C4-2B (cell line): Measurements from ENCODE around the gene NDE1.
"Not testable (repeated sequence)": the region's sequence is repeated elsewhere in the genome, so short reads cannot be mapped to it uniquely, and the experiment has no call there.

Experiments
- CTCF ChIP-seq: fragments of 450-650 bp; conservative IDR thresholded peaks from 2 replicates; pipeline ENCODE4 v1.5.1; 2017; ENCODE audit warnings: mild to moderate bottlenecking
- ZFX ChIP-seq: fragments of 450-650 bp; IDR thresholded peaks from 2 replicates; pipeline ENCODE4 v1.6.1; 2017

- not testable (repeated sequence) for TF ChIP-seq CTCF, ZFX
Measured at GRCh38 chr16:15655561-15655960, 5.5 kb downstream of the NDE1 start.
